ENCODE results near the gene PAK3.

PAK3 gene

DNA sequence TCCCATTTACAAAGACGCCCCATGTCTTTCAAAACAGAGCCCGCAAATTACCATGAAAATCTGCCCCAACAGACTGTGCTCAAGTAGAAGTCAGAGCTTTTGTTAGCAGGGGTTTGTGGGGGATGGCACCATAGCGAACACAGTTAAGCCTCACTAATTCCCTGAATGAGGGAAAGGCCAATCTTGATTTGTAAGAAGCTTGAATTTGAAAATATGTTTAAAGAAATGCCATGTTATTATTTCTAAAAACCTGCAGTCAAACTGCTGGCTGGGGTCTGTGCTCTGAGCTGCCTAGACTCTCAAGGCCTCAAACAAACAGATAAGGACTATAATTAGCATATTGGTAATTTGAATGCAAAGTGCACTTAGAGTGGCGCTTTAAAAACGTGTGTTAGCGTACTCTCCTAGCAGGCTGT is 9.4 kb upstream of the PAK3 start:
- no peak overlapping the region for H3K4me3 ChIP-seq (ENCODE audit: low read depth, low read length)
- DNase-seq (ENCODE audit: low read depth): no peak
- TF ChIP-seq POLR2A (IDR thresholded peaks at IDR 0.05; ENCODE audit: extremely low read depth, insufficient read length): no peak
- TF ChIP-seq, protein P1, sequence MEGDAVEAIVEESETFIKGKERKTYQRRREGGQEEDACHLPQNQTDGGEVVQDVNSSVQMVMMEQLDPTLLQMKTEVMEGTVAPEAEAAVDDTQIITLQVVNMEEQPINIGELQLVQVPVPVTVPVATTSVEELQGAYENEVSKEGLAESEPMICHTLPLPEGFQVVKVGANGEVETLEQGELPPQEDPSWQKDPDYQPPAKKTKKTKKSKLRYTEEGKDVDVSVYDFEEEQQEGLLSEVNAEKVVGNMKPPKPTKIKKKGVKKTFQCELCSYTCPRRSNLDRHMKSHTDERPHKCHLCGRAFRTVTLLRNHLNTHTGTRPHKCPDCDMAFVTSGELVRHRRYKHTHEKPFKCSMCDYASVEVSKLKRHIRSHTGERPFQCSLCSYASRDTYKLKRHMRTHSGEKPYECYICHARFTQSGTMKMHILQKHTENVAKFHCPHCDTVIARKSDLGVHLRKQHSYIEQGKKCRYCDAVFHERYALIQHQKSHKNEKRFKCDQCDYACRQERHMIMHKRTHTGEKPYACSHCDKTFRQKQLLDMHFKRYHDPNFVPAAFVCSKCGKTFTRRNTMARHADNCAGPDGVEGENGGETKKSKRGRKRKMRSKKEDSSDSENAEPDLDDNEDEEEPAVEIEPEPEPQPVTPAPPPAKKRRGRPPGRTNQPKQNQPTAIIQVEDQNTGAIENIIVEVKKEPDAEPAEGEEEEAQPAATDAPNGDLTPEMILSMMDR (IDR thresholded peaks at IDR 0.05; ENCODE audit: low read depth, low read length): no peak
- TF ChIP-seq MYC (IDR thresholded peaks at IDR 0.05; ENCODE audit: low read depth, low read length): no peak
- TF ChIP-seq, protein P2, sequence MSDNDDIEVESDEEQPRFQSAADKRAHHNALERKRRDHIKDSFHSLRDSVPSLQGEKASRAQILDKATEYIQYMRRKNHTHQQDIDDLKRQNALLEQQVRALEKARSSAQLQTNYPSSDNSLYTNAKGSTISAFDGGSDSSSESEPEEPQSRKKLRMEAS (IDR thresholded peaks at IDR 0.05; ENCODE audit: low read depth, low read length): no peak

DNA sequence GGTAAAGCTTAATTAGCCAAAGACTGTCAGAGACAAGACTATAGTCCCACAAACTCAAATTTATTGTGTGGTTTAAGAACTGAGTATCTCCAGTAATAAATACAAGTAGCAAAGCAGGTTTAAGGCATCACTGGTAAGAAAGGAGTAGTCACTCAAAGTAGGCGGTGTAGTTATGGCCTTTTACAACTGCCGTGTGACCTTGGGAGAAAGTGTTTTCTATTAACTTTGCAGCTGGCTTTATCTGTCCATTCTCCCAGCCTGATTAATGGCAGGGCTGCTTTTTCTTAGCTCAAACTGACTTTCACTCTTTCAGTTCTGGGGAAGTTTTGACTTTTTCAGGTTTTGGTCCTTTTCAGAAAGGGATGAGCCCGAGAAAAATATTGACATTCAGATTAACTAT is 7.4 kb upstream of the PAK3 start:
- no peak for TF ChIP-seq POLR2A (IDR thresholded peaks at IDR 0.05; ENCODE audit: extremely low read depth, insufficient read length)
- TF ChIP-seq, protein P2 (IDR thresholded peaks at IDR 0.05; ENCODE audit: low read depth, low read length): no peak
- TF ChIP-seq, protein P1 (IDR thresholded peaks at IDR 0.05; ENCODE audit: low read depth, low read length): no peak
- no peak for TF ChIP-seq MYC (IDR thresholded peaks at IDR 0.05; ENCODE audit: low read depth, low read length)
- no peak for DNase-seq (ENCODE audit: low read depth)
- H3K4me3 ChIP-seq (ENCODE audit: low read depth, low read length): no peak overlapping the region

DNA sequence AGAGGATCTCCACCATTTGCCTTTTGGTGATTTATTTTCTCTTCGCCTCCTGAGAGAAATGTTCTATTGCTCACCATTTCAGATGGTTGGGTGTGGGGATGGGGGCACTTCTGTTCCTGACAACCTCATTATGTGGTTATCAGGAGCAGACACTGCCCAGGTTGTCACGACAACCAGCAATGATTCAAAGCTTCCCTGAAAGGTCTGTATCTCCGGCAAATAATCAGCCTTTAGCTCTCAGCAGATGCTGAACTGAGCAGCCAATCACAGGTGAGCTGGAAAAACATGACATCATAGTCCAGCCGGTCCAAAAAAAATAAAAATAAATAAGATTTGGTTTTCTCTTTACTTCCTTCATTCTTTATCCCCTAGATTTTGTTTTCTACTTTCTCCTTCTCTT is 5.5 kb upstream of the PAK3 start:
- no peak overlapping the region for H3K4me3 ChIP-seq (ENCODE audit: low read depth, low read length)
- TF ChIP-seq MYC (IDR thresholded peaks at IDR 0.05; ENCODE audit: low read depth, low read length) (no peak), POLR2A (IDR thresholded peaks at IDR 0.05; ENCODE audit: extremely low read depth, insufficient read length) (no peak)
- TF ChIP-seq, protein P2 (IDR thresholded peaks at IDR 0.05; ENCODE audit: low read depth, low read length): no peak
- TF ChIP-seq, protein P1 (IDR thresholded peaks at IDR 0.05; ENCODE audit: low read depth, low read length): no peak
- no peak for DNase-seq (ENCODE audit: low read depth)

DNA sequence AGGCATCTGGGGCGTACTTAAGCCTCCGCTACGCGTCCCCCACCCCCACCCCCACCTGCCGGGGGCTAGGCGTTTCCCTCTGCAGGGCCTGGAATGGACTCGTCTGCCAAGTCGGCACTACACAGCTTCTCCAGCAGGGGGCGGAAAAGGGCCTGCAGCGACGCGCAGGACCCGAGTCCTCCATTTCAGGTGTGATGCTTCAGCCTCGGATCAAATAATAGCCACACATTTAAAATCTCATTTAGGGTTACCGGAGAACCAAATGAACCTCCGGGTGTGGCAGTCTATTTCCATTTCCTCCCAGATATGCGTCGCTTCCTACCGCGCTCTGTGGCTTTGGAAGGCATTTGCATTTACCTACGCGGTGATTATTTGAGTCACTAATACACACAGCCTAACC is 2.9 kb downstream of the PAK3 start:
- DNase-seq (ENCODE audit: low read depth): peak; percentile 56
- no peak overlapping the region for H3K4me3 ChIP-seq (ENCODE audit: low read depth, low read length)
- TF ChIP-seq, protein P2 (IDR thresholded peaks at IDR 0.05; ENCODE audit: low read depth, low read length): no peak
- TF ChIP-seq, protein P1 (IDR thresholded peaks at IDR 0.05; ENCODE audit: low read depth, low read length): peak; percentile 61

DNA sequence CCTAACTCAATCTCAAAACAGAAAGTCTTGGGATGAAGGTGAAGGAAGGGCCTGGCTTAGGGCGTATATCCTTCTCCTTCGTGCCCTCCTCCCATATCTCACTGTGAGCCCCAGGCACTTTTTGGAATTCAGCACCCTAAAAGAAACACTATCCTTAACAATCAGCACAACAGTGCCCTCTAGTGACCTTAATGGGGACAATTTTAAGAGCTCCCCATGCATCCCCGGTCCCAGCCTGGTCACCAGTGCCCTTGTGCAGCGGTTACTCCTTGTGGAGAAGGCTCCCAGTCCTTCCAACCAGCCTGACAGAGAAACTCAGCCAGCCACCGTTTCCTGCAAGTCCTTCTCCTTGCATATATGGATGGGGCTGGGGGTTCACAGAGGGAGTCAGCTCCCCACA is 4.2 kb downstream of the PAK3 start:
- TF ChIP-seq, protein P2 (IDR thresholded peaks at IDR 0.05; ENCODE audit: low read depth, low read length): no peak
- TF ChIP-seq, protein P1 (IDR thresholded peaks at IDR 0.05; ENCODE audit: low read depth, low read length): peak; percentile 23
- H3K4me3 ChIP-seq (ENCODE audit: low read depth, low read length): no peak overlapping the region
- peak; percentile 48 for DNase-seq (ENCODE audit: low read depth)

DNA sequence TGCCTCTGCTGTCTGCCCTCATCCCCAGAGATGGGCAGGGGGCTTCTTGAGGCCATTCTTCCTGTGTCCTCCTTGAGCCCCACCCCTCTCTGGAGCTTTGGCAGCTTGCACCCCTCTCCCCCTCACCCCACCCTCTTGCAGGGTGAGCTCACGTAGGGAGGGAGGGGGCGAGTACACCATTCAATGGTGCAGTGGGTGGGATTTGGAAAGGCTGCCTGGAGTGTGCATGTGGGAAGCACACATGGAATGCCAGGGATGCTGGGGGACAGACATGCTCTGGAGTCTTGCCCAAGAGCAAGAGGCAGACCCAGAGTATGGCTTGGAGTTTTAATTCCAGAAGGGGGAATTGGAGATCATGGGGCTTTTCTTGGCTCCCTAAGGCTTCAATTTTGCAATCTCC is 5.6 kb downstream of the PAK3 start:
- no peak overlapping the region for H3K4me3 ChIP-seq (ENCODE audit: low read depth, low read length)
- DNase-seq (ENCODE audit: low read depth): no peak
- TF ChIP-seq, protein P2 (IDR thresholded peaks at IDR 0.05; ENCODE audit: low read depth, low read length): no peak
- no peak for TF ChIP-seq POLR2A (IDR thresholded peaks at IDR 0.05; ENCODE audit: extremely low read depth, insufficient read length)
- TF ChIP-seq MYC (IDR thresholded peaks at IDR 0.05; ENCODE audit: low read depth, low read length): no peak
- TF ChIP-seq, protein P1 (IDR thresholded peaks at IDR 0.05; ENCODE audit: low read depth, low read length): no peak

All from NB4 (cell line).